Loucy (cell line): Measurements from ENCODE around the gene CCDC127.
"Not testable (repeated sequence)": the region's sequence is repeated elsewhere in the genome, so short reads cannot be mapped to it uniquely, and the experiment has no call there.

Source experiments
- CTCF ChIP-seq: fragments of 200-600 bp; sonication (generic); conservative IDR thresholded peaks from 2 replicates; pipeline ENCODE4 v1.5.1; 2014; ENCODE audit warnings: mild to moderate bottlenecking, antibody characterized with exemption, low read length
- EZH2phosphoT487 ChIP-seq: fragments of 200-600 bp; IDR thresholded peaks from 2 replicates; pipeline ENCODE4 v1.6.1; 2018; ENCODE audit warnings: antibody characterized with exemption, mild to moderate bottlenecking, moderate library complexity, borderline replicate concordance

- TF ChIP-seq EZH2phosphoT487, CTCF: not testable (repeated sequence)
These were observed 2.7 kb downstream of the CCDC127 start for GRCh38 chr5:215256-215655.
